H9 (cell line): ENCODE results near the gene EIF4E2. TPM values are rescaled to one million over a fixed set of nuclear protein-coding genes. Genes with fewer than 3 reads are reported as not detected.

ENCODE experiments used
- DNase-seq: peaks from one replicate; pipeline ENCODE4 v3.0.0-alpha.2; 2017
- H2AFZ ChIP-seq: one replicate; pipeline ENCODE4 v1.6.1; 2013; ENCODE audit warnings: mild to moderate bottlenecking, low read length, control low read depth, moderate library complexity
- H2AK5ac ChIP-seq: 2 replicates; pipeline ENCODE4 v1.6.1; 2013; ENCODE audit warnings: low read length, control low read depth, mixed read lengths; ENCODE audit not compliant: insufficient read length
- H2BK120ac ChIP-seq: one replicate; pipeline ENCODE4 v1.6.1; 2013; ENCODE audit warnings: low read depth, mild to moderate bottlenecking, low read length, control low read depth, inconsistent platforms; ENCODE audit not compliant: poor library complexity, severe bottlenecking
- H2BK12ac ChIP-seq: 2 replicates; pipeline ENCODE4 v1.6.1; 2013; ENCODE audit warnings: low read length, control low read depth, mixed read lengths, low read depth; ENCODE audit not compliant: insufficient read length
- H2BK15ac ChIP-seq: 2 replicates; pipeline ENCODE4 v1.6.1; 2013; ENCODE audit warnings: low read depth, low read length, control low read depth
- H2BK20ac ChIP-seq: one replicate; pipeline ENCODE4 v1.6.1; 2013; ENCODE audit warnings: low read depth, mild to moderate bottlenecking, low read length, control low read depth, inconsistent platforms; ENCODE audit not compliant: poor library complexity, severe bottlenecking
- H2BK5ac ChIP-seq: 2 replicates; pipeline ENCODE4 v1.6.1; 2013; ENCODE audit warnings: low read length, control low read depth, mixed read lengths; ENCODE audit not compliant: insufficient read length
- H3K14ac ChIP-seq: 2 replicates; pipeline ENCODE4 v1.6.1; 2013; ENCODE audit warnings: low read length, control low read depth; ENCODE audit not compliant: insufficient read depth
- H3K18ac ChIP-seq: 2 replicates; pipeline ENCODE4 v1.6.1; 2013; ENCODE audit warnings: low read depth, mild to moderate bottlenecking, mixed read lengths, low read length, control low read depth; ENCODE audit not compliant: insufficient read length
- H3K23ac ChIP-seq: 2 replicates; pipeline ENCODE4 v1.6.1; 2013; ENCODE audit warnings: low read length, control low read depth, mixed read lengths, low read depth; ENCODE audit not compliant: insufficient read length
- H3K23me2 ChIP-seq: 2 replicates; pipeline ENCODE4 v1.6.1; 2013; ENCODE audit warnings: low read depth, mild to moderate bottlenecking, mixed read lengths, low read length, control low read depth; ENCODE audit not compliant: insufficient read length, poor library complexity, severe bottlenecking
- H3K27ac ChIP-seq: 2 replicates; pipeline ENCODE4 v1.5.1; 2013; ENCODE audit warnings: low read length, control low read depth, mixed read lengths, low read depth; ENCODE audit not compliant: insufficient read length
- H3K27me3 ChIP-seq: 2 replicates; pipeline ENCODE4 v1.6.1; 2013; ENCODE audit warnings: low read length, control low read depth, inconsistent platforms; ENCODE audit not compliant: insufficient read depth
- H3K4ac ChIP-seq: 2 replicates; pipeline ENCODE4 v1.6.1; 2013; ENCODE audit warnings: low read depth, mild to moderate bottlenecking, control low read depth, inconsistent platforms, low read length, moderate library complexity
- H3K4me1 ChIP-seq: 2 replicates; pipeline ENCODE4 v1.6.1; 2013; ENCODE audit warnings: low read length, control low read depth, inconsistent platforms; ENCODE audit not compliant: insufficient read depth
- H3K4me2 ChIP-seq: 2 replicates; pipeline ENCODE4 v1.6.1; 2013; ENCODE audit warnings: low read length, control low read depth, mixed read lengths; ENCODE audit not compliant: insufficient read length, insufficient read depth
- H3K56ac ChIP-seq: 2 replicates; pipeline ENCODE4 v1.6.1; 2013; ENCODE audit warnings: low read depth, mild to moderate bottlenecking, mixed read lengths, low read length, control low read depth; ENCODE audit not compliant: insufficient read length
- H3K79me1 ChIP-seq: 2 replicates; pipeline ENCODE4 v1.6.1; 2013; ENCODE audit warnings: low read depth, mild to moderate bottlenecking, moderate library complexity, low read length, control low read depth, inconsistent platforms; ENCODE audit not compliant: insufficient read depth, poor library complexity, severe bottlenecking
- H3K79me2 ChIP-seq: 2 replicates; pipeline ENCODE4 v1.6.1; 2013; ENCODE audit warnings: low read length, control low read depth, inconsistent platforms; ENCODE audit not compliant: insufficient read depth
- H3K9ac ChIP-seq: 2 replicates; pipeline ENCODE4 v1.6.1; 2013; ENCODE audit warnings: low read length, control low read depth, mixed read lengths; ENCODE audit not compliant: insufficient read length; ENCODE audit errors: extremely low read depth
- H3K9me3 ChIP-seq: one replicate; pipeline ENCODE4 v1.6.1; 2013; ENCODE audit warnings: low read depth, low read length, inconsistent platforms; ENCODE audit not compliant: control insufficient read depth
- H3T11ph ChIP-seq: one replicate; pipeline ENCODE4 v1.6.1; 2013; ENCODE audit warnings: mild to moderate bottlenecking, low read length, control low read depth, inconsistent platforms
- H4K20me1 ChIP-seq: one replicate; pipeline ENCODE4 v1.6.1; 2013; ENCODE audit not compliant: control insufficient read depth, insufficient read length, insufficient read depth
- H4K5ac ChIP-seq: 2 replicates; pipeline ENCODE4 v1.6.1; 2013; ENCODE audit warnings: low read depth, mild to moderate bottlenecking, mixed read lengths, low read length, control low read depth; ENCODE audit not compliant: insufficient read length
- H4K8ac ChIP-seq: replicated peaks from 2 replicates; pipeline ENCODE4 v1.6.1; 2013; ENCODE audit warnings: low read length, control low read depth, mixed read lengths, low read depth; ENCODE audit not compliant: insufficient read length
- H4K91ac ChIP-seq: 2 replicates; pipeline ENCODE4 v1.6.1; 2013; ENCODE audit warnings: low read depth, mild to moderate bottlenecking, moderate library complexity, mixed read lengths, low read length, control low read depth; ENCODE audit not compliant: insufficient read length
- H3K27ac Mint-ChIP-seq, 3 experiments: 2 replicates in 2 of 3; 3 replicates in 1 of 3; pipeline ENCODE4 v1.8.0; 2020 to 2021; ENCODE audit warnings: mixed read lengths in 3 of 3, mild to moderate bottlenecking in 1 of 3, moderate library complexity in 1 of 3
- H3K27me3 Mint-ChIP-seq: 2 replicates; pipeline ENCODE4 v1.8.0; 2021; ENCODE audit warnings: low read depth, mild to moderate bottlenecking, moderate library complexity, mixed read lengths
- H3K36me3 Mint-ChIP-seq, 3 experiments: 2 replicates in 2 of 3; 3 replicates in 1 of 3; pipeline ENCODE4 v1.8.0; 2020 to 2021; ENCODE audit warnings: low read depth in 3 of 3, mixed read lengths in 3 of 3; ENCODE audit not compliant: insufficient read depth in 1 of 3
- H3K4me1 Mint-ChIP-seq, 2 experiments: 2 replicates each; pipeline ENCODE4 v1.8.0; 2020; ENCODE audit warnings: mixed read lengths in 2 of 2
- H3K4me3 Mint-ChIP-seq, 2 experiments: 2 replicates in 1 of 2; 3 replicates in 1 of 2; pipeline ENCODE4 v1.8.0; 2020 to 2021; ENCODE audit warnings: mild to moderate bottlenecking in 2 of 2, mixed read lengths in 2 of 2, moderate library complexity in 1 of 2
- H3K9me3 Mint-ChIP-seq, 2 experiments: 2 replicates in 1 of 2; 3 replicates in 1 of 2; pipeline ENCODE4 v1.8.0; 2020; ENCODE audit warnings: mild to moderate bottlenecking in 2 of 2, mixed read lengths in 2 of 2, moderate library complexity in 1 of 2
- CTCF ChIP-seq: fragments of 200-600 bp; sonication (generic); conservative IDR thresholded peaks from 3 replicates; pipeline ENCODE4 v1.8.0; 2021; ENCODE audit warnings: antibody characterized with exemption, mild to moderate bottlenecking
- WGBS: extraction: QIAGEN DNeasy Blood & Tissue Kit; methylation state at CpG from one replicate; pipeline ENCODE4 v1.1.7; 2013; ENCODE audit warnings: missing lambda C conversion rate, low lambda C conversion rate, mixed read lengths; ENCODE audit not compliant: insufficient read length; ENCODE audit errors: extremely low coverage; 5-methylcytosine and 5-hydroxymethylcytosine counted together
- total RNA-seq: library from RNA; stranded (reverse); gene quantifications from 2 replicates; pipeline ENCODE4 v1.2.1, GENCODE V29; 2021

The EIF4E2 gene
- total RNA-seq, 1 experiment from 2014 or later: 109 TPM

GRCh38 chr2:232600053-232600773, 49.7 kb downstream of the EIF4E2 start:
- H2AK5ac ChIP-seq: no peak overlapping the region
- H3K56ac ChIP-seq: no peak overlapping the region
- no peaks in the 10 kb centered on the region for H3K79me2 ChIP-seq
- no peak overlapping the region for H2BK5ac ChIP-seq
- no peak overlapping the region for H4K8ac ChIP-seq
- peaks cover 6% of the 10 kb centered on the region for H3K27me3 Mint-ChIP-seq
- no peaks in the 10 kb centered on the region for H3K4me1 ChIP-seq
- H4K20me1 ChIP-seq: peaks cover 3% of the 10 kb centered on the region
- no peak for TF ChIP-seq CTCF
- WGBS: no CpG with 5 or more reads among the region's 17 CpGs
- H3K27me3 ChIP-seq: no peaks in the 10 kb centered on the region
- H3K9me3 Mint-ChIP-seq: no peaks in the 10 kb centered on the region
- no peak overlapping the region for H3K18ac ChIP-seq
- H3K9ac ChIP-seq: no peak overlapping the region
- H3K23me2 ChIP-seq: no peaks in the 10 kb centered on the region
- peaks cover 0 to 8% of the 10 kb centered on the region in 2 experiments; a peak in 2 of 4 replicates for H3K4me1 Mint-ChIP-seq
- H2BK15ac ChIP-seq: no peak overlapping the region
- H3K4ac ChIP-seq: no peak overlapping the region
- H2BK120ac ChIP-seq: no peak overlapping the region
- no peak for DNase-seq
- H3K27ac Mint-ChIP-seq: no peak overlapping the region
- H3K79me1 ChIP-seq: no peaks in the 10 kb centered on the region
- no peak overlapping the region for H4K5ac ChIP-seq
- no peak overlapping the region for H3T11ph ChIP-seq
- H3K27ac ChIP-seq: no peak overlapping the region
- H3K4me3 Mint-ChIP-seq: no peak overlapping the region
- H3K14ac ChIP-seq: no peak overlapping the region
- no peak overlapping the region for H3K23ac ChIP-seq
- H4K91ac ChIP-seq: no peak overlapping the region
- H2AFZ ChIP-seq: no peak overlapping the region
- no peak overlapping the region for H3K4me2 ChIP-seq
- no peak overlapping the region for H2BK20ac ChIP-seq
- no peaks in the 10 kb centered on the region for H3K36me3 Mint-ChIP-seq
- no peaks in the 10 kb centered on the region for H3K9me3 ChIP-seq
- no peak overlapping the region for H2BK12ac ChIP-seq
